CD4-positive, alpha-beta T cell treated with Interleukin-15 for 4 hours (primary cell): ENCODE measurements around the gene PLEKHD1.
"Not testable (repeated sequence)": the region's sequence is repeated elsewhere in the genome, so short reads cannot be mapped to it uniquely, and the experiment has no call there.

Experiments used
- DNase-seq: peaks from one replicate; pipeline ENCODE4 v3.0.0-alpha.2; 2020; ENCODE audit warnings: low spot score

The PLEKHD1 gene

DNA sequence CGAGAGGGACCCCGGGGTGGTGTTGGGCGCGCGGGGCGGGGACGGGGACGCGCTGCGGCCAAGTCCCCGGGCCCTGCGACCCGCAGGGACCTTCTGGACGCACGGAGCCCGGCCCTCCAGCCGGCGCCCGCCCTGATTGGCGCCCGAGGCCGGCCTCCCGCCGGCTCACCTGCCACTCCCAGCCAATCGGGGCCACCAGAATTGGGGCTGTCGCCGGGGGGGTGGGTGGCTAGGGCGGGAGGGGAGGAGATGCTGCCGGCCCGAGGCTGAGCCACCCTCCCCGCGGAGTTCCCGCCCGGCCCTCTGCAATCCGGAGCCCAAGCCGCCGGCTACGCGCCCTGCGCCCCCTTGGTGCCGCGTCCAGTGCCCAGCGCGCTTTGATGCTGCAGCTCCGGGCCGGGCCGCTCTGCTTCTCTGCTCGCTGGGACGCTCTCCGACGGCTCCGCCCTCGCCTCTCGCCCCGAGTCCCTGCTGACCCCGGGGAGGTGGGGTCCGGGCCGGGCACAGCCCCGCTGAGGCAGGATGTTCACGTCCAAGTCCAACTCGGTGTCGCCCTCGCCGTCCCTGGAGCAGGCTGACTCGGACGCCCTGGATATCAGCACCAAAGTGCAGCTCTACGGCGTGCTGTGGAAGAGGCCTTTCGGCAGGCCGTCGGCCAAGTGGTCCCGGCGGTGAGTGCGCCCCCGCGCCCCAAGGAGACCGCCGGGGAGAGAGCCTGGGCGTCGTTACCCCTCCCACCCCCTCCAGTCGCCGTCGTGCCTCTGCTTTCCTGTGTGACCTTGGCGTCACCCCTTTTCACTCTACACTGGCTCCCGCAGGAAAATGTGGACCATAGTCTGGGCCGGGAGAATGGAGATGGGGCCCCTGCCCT lies at the start of gene PLEKHD1:
PLEKHD1 (plus strand) TSS at position 285 of the 871 bp plus-strand sequence; CDS start at position 523, 238 bp downstream.
- DNase-seq = no peak

DNA sequence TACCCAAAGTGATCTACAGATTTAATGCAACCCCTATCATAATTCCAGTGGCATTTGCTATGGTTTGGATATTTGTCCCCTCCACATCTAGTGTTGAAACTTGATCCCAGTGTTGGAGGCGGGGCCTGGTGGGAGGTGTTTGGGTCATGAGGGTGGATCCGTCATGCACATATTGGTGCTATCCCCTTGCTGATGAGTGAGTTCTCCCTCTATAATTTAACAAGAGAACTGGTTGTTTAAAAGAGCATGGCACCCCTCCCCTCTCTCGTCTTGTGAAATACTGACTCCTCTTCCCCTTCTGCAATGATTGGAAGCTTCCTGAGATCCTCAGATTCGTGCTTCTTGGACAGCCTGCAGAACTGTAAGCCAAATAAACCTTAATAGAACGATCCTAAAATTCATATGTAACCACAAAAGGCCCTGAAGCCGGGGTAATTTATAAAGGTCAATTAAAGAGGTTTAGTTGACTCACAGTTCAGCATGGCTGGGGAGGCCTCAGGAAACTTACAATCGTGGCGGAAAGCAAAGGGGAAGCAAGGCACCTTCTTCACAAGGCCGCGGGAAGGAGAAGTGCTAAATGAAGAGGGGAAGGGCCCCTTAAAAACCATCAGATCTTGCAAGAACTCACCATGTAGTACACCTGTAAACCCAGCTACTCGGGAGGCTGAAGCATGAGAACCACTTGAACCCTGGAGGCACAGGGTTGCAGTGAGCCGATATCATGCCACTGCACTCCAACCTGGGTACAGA lies 44.8 kb upstream of the PLEKHD1 start:
- DNase-seq = no peak

DNA sequence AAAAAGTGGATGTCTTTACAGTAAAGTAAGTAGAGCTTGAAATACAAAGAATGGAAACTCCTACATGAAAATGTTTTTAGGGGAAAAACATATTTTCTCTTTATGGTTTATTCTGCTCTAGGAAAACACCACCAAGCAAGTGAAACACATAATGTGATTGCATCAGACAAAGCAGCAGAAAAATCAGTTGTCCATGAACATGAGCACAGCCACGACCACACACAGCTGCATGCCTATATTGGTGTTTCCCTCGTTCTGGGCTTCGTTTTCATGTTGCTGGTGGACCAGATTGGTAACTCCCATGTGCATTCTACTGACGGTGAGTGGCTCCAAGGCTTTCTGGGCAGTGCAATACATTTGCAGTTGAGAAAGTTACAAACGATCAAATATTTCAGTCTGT lies 42.6 kb upstream of the PLEKHD1 start:
- DNase-seq = no peak

DNA sequence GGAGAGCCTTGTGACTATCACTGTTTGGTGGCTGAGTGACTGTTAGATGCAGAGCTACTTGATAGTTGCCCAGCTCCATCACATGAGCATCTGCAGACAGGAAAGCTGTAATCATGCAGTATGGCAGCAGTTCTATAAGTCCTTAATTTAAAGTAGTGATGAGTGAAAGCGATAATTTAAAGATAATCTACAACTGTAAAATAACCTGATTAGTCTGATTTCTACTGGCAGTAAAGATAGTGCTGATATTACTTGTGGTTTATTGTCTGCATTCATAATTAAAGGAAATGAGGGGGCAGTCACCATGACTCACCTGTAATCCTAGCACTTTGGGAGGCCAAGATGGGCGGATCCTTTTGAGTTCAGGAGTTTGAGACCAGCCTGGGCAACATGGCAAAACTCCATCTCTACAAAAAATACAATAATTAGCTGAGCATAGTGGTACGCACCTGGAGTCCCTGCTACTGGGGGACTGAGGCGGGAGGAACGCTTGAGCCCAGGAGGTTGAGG lies 41.2 kb upstream of the PLEKHD1 start:
- DNase-seq = no peak

DNA sequence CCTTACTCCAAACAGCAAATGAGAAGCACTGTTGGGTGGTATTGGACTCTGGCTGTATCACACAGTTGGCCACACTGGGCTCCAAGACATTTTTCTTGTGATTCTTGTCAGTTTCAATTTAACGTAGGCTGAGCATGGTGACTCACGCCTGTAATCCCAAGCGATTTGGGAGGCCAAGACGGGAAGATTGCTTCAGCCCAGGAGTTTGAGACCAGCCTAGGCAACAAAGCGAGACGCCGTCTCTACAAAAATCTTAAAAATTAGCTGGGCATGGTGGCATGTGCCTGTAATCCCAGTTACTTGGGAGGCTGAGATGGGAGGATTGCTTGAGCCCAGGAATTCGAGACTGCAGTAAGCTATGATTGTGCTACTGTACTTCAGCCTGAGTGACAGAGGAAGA lies 35.3 kb upstream of the PLEKHD1 start:
- DNase-seq = no peak

DNA sequence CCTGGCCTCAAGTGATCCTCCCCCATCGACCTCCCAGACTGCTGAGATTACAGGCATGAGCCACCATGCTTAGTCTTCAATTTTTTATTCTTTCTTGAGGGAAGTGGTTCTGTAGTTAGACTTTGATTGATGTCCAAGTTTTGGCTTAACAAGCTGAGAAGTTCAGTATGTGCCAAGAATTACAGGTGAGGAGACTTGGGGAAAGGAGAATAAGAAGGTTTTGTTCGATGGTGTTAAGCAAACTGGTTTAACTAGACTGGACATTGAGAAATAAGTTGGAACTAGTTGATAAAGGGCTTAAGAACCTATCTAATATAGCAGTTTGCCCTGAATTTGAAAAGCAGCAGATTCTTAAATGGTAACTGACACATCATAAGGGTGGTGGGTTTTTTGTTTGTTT lies 32.6 kb upstream of the PLEKHD1 start:
- DNase-seq = no peak

DNA sequence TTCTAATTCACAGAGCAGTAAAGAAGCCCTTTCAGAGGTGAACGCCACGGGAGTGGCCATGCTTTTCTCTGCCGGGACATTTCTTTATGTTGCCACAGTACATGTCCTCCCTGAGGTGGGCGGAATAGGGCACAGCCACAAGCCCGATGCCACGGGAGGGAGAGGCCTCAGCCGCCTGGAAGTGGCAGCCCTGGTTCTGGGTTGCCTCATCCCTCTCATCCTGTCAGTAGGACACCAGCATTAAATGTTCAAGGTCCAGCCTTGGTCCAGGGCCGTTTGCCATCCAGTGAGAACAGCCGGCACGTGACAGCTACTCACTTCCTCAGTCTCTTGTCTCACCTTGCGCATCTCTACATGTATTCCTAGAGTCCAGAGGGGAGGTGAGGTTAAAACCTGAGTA lies 26.2 kb upstream of the PLEKHD1 start:
- DNase-seq = no peak

DNA sequence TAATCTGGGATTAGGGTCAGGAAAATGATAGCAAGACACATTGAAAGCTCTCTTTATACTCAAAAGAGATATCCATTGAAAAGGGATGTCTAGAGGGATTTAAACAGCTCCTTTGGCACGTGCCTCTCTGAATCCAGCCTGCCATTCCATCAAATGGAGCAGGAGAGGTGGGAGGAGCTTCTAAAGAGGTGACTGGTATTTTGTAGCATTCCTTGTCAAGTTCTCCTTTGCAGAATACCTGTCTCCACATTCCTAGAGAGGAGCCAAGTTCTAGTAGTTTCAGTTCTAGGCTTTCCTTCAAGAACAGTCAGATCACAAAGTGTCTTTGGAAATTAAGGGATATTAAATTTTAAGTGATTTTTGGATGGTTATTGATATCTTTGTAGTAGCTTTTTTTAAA lies 25.4 kb upstream of the PLEKHD1 start:
- DNase-seq = no peak

DNA sequence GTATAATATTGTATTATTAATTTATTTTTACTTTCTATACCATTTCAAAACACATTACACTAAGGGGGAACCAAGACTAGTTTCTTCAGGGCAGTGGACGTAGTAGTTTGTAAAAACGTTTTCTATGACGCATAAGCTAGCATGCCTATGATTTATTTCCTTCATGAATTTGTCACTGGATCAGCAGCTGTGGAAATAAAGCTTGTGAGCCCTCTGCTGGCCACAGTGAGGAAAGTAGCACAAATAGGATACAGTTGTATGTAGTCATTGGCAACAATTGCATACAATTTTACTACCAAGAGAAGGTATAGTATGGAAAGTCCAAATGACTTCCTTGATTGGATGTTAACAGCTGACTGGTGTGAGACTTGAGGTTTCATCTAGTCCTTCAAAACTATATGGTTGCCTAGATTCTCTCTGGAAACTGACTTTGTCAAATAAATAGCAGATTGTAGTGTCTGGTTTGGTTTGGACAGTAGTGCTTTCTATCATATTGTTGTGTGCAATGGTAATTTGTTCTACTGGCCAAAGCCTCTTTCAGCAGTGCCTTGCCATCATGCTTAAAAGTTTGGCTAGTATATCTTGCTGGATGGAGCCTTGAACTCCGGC lies 24.3 kb upstream of the PLEKHD1 start:
- DNase-seq = peak; percentile 54

DNA sequence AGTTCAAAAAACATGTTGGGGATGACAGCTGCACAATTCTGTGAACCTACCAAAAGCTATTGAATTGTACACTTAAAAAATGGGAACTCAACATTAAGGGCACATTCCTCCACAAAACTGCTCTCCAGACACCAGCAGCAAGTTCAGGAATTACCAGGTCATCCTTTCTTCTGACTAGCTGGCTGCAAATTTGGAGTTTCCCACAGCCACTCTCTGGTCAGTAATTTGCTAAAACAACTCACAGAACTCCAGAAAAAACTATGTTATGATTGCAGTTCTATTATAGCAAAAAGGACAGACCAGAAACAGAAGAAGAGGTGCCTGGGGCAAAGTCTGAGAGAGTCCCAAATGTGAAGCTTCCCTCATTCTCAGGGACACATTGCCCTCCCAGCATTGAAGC lies 20.1 kb upstream of the PLEKHD1 start:
- DNase-seq = no peak

DNA sequence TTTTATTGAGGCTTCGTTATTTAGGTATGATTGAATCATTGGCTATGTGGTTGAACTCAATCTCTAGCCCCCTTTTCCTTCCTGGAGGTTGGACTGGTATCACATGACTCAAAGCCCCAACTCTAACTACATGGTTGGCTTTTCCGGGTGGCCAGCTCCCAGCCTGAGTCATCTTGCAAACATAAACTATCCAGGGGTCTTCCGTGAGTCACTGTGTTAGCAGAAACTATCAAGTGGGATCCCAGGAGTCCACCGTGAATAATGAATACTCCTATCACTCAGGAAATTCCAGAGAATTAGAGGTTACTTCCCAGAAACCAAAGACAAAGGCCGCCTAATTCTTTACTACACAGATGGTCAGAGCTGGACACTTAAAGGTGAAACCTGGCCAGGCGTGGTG lies 19.7 kb upstream of the PLEKHD1 start:
- no peak for DNase-seq

DNA sequence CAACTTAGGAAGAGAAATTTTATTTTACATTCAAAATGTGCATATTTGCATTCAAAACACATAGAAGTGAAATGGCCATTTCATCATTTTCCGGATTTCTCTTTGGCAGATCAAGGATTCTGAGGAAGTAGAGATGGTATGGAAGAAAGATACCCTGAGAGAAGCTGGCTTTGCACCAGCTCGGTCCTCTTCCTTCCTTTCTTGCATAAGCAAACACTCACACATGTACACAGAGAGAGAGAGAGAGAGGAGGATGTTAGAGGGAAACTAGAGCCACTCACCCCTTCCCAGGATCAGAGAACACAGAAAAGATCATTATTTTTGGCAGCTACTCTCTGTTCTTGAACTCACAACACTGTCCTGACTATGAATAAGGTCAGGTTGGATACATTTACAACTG lies 15.6 kb upstream of the PLEKHD1 start:
- DNase-seq = no peak

DNA sequence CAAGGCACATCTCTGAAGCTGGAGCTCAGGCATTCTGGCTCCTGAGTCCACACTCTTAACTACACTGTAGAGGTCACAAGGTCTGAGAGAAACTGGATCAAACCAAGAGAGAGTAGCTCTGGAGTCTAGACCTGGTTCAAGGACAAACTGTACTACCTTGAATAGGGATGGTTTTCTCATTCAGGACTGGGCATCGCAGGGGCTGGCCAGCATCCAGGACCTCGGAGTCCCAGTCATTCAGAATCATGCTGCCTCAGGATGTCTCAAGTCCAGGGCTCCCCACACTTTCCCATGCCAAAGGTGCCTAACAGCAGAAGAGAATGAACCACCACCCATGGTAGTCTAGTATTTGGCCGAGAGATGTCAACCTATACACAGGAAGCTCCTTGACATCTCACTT lies 13.1 kb upstream of the PLEKHD1 start:
- DNase-seq = no peak

DNA sequence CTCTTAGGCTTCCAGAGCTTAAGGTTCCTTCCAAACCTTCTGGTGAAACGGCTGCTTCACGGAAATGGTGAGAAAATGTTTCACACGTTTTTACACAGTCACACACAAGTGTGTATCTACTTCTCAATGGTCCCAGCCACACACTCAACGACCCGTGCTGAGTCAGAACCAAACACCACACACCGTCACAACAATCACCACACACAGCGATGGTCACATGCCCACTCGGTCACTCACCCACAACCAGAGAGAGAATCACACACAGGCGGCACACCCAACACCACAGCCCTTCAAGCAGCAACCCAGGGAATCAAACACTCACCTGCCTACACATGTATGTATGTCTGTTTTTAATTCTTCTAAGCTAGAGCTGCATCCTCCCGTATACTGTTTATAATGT lies 12.6 kb upstream of the PLEKHD1 start:
- no peak for DNase-seq

DNA sequence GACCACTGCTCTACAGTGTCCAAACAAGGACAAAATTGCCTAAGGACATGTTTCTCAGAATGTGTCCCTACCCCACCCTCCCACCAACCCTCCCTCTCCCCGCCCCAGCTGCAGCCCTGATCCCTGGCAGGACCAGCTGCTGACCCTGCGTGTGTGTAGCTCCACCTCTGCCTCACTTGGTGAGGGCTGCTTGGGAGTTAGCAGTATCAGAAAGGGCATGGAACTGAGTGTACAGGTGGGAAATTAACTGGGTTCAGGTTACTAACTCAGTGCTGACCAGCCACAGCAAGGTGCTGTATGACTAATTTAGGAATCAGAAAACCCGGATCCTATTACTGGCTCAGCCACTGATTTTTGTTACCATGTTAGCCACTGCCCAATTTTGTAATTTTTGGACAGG lies 11.3 kb upstream of the PLEKHD1 start:
- no peak for DNase-seq

DNA sequence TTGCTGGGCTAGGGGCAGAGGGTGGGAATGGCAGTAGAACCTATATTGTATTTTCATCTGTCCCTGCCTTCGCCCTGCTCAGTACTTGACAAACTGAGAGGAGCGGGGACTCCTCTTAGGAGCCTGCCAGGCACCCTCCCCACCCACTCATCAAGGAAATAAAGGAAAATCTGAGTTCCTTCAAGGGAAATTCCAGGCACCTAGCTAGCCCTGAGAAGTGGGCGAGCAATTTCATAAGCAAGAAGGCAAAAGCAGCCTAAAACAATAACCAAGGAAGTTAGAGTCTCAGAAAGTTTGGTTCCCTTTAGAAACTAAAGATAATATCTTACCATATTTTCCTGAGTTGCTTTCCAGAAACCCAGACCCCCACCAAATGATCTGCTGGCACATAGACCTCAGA lies 10.6 kb upstream of the PLEKHD1 start:
- DNase-seq = no peak

DNA sequence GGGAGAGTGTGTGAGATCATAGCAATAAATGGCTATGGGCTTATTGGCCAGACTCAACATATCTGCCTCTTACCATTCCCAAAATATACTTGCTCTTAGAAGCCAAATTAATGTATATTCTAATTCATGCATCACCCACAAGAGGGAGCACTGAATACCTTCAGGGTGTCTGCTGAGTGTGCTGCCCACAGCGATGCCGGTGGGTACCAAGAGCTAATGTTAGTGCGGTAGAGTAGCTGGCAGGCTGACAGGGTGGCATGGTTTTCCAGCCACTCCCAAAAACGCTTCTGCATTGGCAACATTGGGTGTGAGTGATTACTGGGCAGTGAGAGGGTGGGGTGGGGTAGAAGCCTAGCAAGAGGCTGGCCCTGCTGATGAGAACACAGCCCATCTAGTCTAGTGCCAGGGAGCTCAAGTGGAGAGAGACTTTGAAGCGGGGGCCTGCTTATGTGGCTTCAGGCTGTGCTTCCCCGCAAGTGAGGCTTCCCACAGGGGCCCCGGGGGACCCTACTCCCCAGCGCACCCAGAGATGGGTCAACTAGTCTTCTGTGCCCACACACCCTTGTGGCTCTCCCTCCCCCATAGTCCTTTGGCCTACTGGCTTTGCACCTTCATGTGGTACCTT lies 9.2 kb upstream of the PLEKHD1 start:
- DNase-seq = no peak

DNA sequence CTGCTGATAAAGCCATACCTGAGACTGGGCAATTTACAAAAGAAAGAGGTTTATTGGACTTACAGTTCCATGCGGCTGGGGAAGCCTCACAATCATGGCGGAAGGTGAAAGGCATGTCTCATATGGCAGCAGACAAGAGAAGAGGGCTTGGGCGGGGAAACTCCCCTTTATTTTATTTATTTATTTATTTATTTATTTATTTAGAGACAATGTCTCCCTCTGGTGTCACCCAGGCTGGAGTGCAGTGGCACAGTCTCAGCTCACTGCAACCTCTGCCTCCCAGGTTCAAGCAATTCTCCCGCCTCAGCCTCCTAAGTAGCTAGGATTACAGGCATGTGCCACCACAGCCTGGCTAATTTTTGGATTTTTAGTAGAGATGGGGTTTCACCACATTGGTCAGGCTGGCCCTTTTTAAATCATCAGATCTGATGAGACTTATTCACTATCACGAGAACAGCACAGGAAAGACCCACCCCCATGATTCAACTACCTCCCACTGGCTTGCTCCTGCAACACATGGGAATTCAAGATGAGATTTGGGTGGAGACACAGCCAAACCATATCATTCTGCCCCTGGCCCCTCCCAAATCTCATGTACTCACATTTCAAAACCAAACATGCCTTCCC lies 7.6 kb upstream of the PLEKHD1 start:
- not testable (repeated sequence) for DNase-seq

DNA sequence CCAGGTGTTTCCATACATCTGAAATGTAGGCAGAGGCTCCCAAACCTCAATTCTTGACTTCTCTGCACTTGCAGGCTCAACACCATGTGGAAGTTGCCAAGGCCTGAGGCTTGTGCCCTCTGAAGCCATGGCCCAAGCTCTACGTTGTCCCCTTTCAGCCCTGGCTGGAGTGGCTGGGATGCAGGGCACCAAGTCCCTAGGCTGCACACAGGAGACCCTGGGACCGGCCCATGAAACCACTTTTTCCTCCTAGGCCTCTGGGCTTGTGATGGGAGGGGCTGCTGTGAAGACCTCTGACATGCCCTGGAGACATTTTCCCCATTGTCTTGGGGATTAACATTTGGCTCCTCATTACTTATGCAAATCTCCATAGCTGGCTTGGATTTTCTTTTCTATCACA lies 6.5 kb upstream of the PLEKHD1 start:
- not testable (repeated sequence) for DNase-seq

DNA sequence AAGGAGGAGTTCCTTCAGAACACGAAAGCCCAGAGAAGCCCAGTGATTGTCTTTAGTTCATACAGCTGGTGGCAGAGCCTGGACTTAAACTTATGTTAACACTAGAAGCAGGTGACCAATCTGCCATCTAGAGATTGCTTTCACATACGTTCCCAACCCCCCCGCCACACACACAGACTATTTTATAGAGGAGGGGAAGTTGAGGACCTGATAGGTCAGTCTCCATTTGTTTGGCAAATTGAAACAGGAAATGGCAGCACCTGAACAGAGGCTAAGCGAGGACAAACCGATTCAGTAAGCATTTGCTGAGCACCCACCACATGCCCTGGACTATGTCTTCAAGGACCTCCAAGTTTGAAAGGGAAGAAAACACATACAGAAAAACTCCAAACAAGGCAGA lies 4.8 kb upstream of the PLEKHD1 start:
- no peak for DNase-seq

DNA sequence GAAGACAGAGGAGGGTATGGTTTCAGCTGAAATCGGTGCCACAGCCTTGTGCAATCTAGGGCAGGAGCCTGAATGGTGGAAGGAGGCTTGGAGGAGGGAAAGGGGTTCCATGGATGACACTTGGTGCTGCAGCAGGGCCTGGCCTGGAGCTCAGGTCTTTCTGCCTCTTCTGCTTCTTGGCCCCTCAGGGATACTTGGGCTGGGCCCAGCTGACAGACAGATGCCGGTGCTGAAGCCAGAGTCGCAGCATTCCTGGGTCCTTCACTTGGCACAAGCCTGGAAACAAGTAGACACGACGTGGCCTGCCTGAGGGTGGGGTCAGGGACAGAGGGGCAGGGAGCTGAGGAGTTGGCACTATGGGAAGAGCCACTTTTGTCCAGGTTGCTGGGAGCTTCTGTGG lies 4.4 kb upstream of the PLEKHD1 start:
- no peak for DNase-seq
